Measurements from ENCODE around the gene PGBD5. TPM values are rescaled to one million over a fixed set of nuclear protein-coding genes. Genes with fewer than 3 reads are reported as not detected.

Gene PGBD5
- total and polyA plus RNA-seq, 9 of the 15 experiments (the other 6 are each of a cell fraction or from before 2014, with no cell fraction given): under 0.01 to 0.40 (median 0.10) TPM; not detected in 3

- Histone ChIP-seq H3K4me2 (ENCODE audit: insufficient read depth, low read length) (no peak overlapping the region), H3K9me3 (replicated peaks; ENCODE audit: control insufficient read depth, insufficient read depth, low read depth, low read length) (no peaks in the 10 kb centered on the region; the same call in 1 of the 2 replicates), H3K27me3 (ENCODE audit: control insufficient read depth in 2 of 2, insufficient read depth in 2 of 2, low read length in 2 of 2) (peaks cover 45 to 64% of the 10 kb centered on the region in 2 experiments), H3K4me3 (no peak overlapping the region), H3K9me1 (ENCODE audit: control insufficient read depth, insufficient read depth, low read length) (no peaks in the 10 kb centered on the region), H3K36me3 (ENCODE audit: control insufficient read depth, insufficient read depth, low read length) (no peaks in the 10 kb centered on the region), H3K79me2 (ENCODE audit: control insufficient read depth, insufficient read depth, low read length) (no peaks in the 10 kb centered on the region), H2AFZ (ENCODE audit: low read depth, low read length) (no peak overlapping the region), H4K20me1 (replicated peaks; ENCODE audit: control insufficient read depth, insufficient read depth, low read length) (no peaks in the 10 kb centered on the region), H3K27ac (ENCODE audit: extremely low read depth, low read depth, low read length) (no peak overlapping the region), H3K4me1 (replicated peaks in 1 of 2; ENCODE audit: control insufficient read depth in 2 of 2, insufficient read depth in 2 of 2, low read length in 2 of 2) (no peaks in the 10 kb centered on the region), H3K9ac (ENCODE audit: insufficient read depth in 1 of 2, low read depth in 2 of 2, low read length in 2 of 2) (no peak overlapping the region)
- DNase-seq (ENCODE audit: extremely low read depth in 1 of 4, low spot score in 3 of 4) (no peak), ATAC-seq (no peak), FAIRE-seq (no peak)
- intact Hi-C loops (cut with micrococcal nuclease) (loop anchor here (10.0 kb wide), 1 partner anchor 434 kb away; no protein-coding TSS in a partner anchor), in situ Hi-C loops (cut with MboI) (no loop called here)
- ChIA-PET POLR2A (interaction anchor here (1.0 kb wide), 1 partner anchor 35 kb away, joined by 4 read pairs; no protein-coding TSS in a partner anchor), CTCF (ENCODE audit: low intra/inter-chr PET ratio) (no interaction called here)
- no TSS peak for BruUV-seq (replicated peaks)
- 2% methylated on average over 3 of the region's 3 CpGs for WGBS (ENCODE audit: insufficient coverage, low coverage, missing lambda C conversion rate)
- TF ChIP-seq SNAPC5 (CRISPR knock-in tag; IDR thresholded peaks at IDR 0.05) (no peak), ZBTB33 (CRISPR knock-in tag; IDR thresholded peaks at IDR 0.05) (no peak), KDM5B (IDR thresholded peaks at IDR 0.05; ENCODE audit: insufficient replicate concordance, low read depth, low read length) (no peak), ATF4 (CRISPR knock-in tag; IDR thresholded peaks at IDR 0.05) (no peak), ZNF354B (CRISPR knock-in tag; IDR thresholded peaks at IDR 0.05) (no peak), SREBF1 (IDR thresholded peaks at IDR 0.05; ENCODE audit: borderline replicate concordance, low read depth, low read length) (no peak), SMARCE1 (IDR thresholded peaks at IDR 0.05) (no peak), ZNF561 (CRISPR knock-in tag; conservative IDR thresholded peaks at IDR 0.05) (no peak), SIRT6 (IDR thresholded peaks at IDR 0.05; ENCODE audit: low read depth, low read length) (no peak), SAFB (IDR thresholded peaks at IDR 0.05; ENCODE audit: borderline replicate concordance, low read depth, low read length) (no peak), KLF13 (tag; IDR thresholded peaks at IDR 0.05; ENCODE audit: borderline replicate concordance, low read depth) (no peak), MIER1 (IDR thresholded peaks at IDR 0.05; ENCODE audit: low read depth) (no peak), SREBF2 (CRISPR knock-in tag; IDR thresholded peaks at IDR 0.05) (no peak)
- TF ChIP-seq, protein P1, sequence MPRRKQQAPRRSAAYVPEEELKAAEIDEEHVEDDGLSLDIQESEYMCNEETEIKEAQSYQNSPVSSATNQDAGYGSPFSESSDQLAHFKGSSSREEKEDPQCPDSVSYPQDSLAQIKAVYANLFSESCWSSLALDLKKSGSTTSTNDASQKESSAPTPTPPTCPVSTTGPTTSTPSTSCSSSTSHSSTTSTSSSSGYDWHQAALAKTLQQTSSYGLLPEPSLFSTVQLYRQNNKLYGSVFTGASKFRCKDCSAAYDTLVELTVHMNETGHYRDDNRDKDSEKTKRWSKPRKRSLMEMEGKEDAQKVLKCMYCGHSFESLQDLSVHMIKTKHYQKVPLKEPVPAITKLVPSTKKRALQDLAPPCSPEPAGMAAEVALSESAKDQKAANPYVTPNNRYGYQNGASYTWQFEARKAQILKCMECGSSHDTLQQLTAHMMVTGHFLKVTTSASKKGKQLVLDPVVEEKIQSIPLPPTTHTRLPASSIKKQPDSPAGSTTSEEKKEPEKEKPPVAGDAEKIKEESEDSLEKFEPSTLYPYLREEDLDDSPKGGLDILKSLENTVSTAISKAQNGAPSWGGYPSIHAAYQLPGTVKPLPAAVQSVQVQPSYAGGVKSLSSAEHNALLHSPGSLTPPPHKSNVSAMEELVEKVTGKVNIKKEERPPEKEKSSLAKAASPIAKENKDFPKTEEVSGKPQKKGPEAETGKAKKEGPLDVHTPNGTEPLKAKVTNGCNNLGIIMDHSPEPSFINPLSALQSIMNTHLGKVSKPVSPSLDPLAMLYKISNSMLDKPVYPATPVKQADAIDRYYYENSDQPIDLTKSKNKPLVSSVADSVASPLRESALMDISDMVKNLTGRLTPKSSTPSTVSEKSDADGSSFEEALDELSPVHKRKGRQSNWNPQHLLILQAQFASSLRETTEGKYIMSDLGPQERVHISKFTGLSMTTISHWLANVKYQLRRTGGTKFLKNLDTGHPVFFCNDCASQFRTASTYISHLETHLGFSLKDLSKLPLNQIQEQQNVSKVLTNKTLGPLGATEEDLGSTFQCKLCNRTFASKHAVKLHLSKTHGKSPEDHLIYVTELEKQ (CRISPR knock-in tag; IDR thresholded peaks at IDR 0.05): no peak
- TF ChIP-seq, protein P2, sequence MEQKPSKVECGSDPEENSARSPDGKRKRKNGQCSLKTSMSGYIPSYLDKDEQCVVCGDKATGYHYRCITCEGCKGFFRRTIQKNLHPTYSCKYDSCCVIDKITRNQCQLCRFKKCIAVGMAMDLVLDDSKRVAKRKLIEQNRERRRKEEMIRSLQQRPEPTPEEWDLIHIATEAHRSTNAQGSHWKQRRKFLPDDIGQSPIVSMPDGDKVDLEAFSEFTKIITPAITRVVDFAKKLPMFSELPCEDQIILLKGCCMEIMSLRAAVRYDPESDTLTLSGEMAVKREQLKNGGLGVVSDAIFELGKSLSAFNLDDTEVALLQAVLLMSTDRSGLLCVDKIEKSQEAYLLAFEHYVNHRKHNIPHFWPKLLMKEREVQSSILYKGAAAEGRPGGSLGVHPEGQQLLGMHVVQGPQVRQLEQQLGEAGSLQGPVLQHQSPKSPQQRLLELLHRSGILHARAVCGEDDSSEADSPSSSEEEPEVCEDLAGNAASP (IDR thresholded peaks at IDR 0.05): no peak
These were observed 85.0 kb downstream of the PGBD5 start for GRCh38 chr1:230341162-230341546.

All from K562 (cell line).